Stimulated activated CD4-positive, alpha-beta T cell treated with anti-CD3 and anti-CD28 coated beads, Interleukin-2, amount 100 ng/mL, for 48 hours (primary cell): Measurements from ENCODE around the gene CSNK1A1.
"Not testable (repeated sequence)": the region's sequence is repeated elsewhere in the genome, so short reads cannot be mapped to it uniquely, and the experiment has no call there.

Experiments
- DNase-seq, 2 donors: peaks; one replicate each; pipeline ENCODE4 v3.0.0-alpha.2; 2020

CSNK1A1 gene

GRCh38 chr5:149488645-149489306 is 62.5 kb downstream of the CSNK1A1 start:
- no peak for DNase-seq

DNA sequence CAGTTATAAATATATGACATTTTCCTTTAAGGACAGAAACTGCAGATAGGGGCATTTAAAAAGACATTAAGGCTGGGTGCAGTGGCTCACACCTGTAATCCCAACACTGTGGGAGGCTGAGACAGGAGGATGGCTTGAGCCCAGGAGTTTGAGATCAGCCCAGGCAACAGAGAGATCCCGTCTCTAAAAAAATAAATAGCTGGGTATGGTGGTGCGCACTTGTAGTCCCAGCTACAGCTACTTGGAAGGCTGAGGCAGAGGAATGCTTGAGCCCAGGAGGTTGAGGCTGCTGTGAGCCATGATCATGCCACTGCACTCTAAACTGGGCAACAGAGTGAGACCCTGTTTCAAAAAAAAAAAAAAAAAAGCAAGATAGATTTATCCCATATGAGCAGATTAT is 63.6 kb downstream of the CSNK1A1 start:
- no peak for DNase-seq

DNA sequence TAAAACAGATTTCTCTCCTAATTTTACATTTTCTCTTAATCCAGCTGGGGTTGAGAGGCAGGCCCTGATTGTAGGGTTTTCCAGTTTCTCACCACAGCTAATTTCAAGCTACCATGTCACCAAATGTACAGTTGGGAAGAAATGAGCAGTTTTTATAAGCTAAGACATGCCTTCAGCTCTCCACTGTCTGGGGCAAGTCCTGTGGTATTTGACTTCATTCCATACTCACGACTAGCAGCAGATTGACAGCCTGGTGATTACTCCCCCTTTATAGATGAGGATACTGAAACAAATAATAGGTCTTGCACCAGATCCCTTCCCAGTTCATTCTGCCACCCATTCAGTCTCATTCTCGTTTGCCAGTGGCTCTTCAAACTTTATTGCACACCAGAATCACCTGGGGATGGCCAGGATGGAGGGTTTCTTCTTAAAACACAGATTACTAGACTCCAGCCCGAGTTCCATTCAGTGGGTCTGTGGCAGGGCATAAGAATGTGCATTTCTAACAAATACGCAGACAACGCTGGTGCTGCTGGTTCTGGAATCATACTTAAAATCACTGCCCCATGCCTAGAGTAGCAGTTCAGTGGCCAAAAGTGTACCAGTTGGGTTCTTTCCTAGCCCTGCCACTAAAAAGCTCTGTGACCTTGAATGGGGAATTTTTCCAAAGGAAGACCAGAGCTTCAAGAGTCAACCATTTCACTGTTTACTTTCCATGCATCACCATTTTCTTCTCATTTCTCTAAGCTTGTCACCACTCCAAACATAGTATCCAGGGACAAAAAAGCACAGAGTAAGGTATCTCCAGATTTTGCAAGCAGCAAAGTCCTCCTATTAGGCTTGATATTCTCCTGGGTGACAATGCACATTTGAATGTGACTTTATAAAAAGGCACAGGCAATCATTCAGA is 64.3 kb downstream of the CSNK1A1 start:
- no peak for DNase-seq

DNA sequence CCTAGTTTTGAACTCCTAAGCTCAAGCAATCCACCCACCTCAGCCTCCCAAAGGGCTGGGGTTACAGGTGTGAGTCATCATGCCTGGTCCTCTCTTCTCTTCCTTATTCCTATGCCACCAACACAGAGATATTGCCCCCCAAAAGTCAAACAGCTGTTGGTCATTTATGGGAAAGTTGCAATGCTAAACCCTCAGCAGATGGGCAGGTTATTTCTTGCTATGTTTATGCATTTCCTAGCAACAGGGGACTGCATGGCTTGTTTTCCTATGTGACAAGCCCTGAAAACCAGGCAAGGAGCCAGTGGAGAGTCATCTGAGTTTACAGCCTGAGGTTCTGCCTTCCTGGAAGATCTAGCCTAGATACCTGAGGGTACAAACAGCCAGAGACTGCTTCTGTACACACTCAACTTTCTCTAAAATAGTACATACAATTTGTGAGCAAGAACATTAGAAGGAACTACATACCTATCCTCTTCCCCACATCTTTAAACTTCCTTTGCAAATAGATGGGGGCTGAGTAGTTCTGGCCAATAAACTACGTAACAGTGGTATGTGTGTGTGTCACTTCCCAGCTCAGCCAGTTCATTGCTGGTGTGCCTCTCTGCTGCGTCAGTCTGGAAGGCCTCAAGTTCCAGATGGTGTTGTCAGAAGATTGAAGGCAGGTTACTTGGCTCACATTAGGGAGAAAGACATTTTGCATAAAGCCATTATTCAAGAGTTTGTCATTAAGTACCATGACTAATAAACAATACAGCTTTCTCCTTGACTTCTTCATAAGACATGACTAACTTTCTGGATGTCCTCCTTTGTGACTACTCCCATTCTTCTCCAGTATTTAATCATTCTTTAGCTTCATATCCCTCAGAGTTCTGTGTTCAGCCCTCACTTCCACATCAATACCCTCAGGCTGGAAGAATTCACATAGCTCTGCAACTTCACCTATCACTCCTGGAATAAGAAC is 65.3 kb downstream of the CSNK1A1 start:
- no peak for DNase-seq

GRCh38 chr5:149481485-149481884 is 69.8 kb downstream of the CSNK1A1 start:
- no peak for DNase-seq

- DNase-seq, result no peak
Observed at GRCh38 chr5:149478761-149479160, 72.5 kb downstream of the CSNK1A1 start.

GRCh38 chr5:149475777-149476176 is 75.5 kb downstream of the CSNK1A1 start:
- no peak for DNase-seq

GRCh38 chr5:149474198-149474597 is 77.0 kb downstream of the CSNK1A1 start:
- DNase-seq, result no peak

DNA sequence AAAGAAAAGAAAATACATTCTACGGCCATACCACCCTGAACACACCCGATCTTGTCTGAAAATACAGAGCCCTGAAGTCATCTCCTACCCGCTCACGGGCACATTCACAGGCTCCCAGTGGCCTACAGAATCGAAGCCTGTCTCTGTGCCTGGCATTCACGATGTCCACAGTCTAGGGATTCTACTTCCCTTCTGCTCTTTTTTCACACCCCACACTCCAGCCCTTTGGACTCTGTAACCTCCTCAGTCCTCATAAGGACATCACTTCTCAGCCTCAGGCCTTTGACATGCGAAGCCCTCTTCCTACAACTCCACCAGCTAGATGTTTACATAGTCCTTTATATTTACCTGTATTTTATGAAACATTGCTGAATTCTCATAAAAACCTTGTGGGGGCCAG is 77.8 kb downstream of the CSNK1A1 start:
- no peak for DNase-seq

DNA sequence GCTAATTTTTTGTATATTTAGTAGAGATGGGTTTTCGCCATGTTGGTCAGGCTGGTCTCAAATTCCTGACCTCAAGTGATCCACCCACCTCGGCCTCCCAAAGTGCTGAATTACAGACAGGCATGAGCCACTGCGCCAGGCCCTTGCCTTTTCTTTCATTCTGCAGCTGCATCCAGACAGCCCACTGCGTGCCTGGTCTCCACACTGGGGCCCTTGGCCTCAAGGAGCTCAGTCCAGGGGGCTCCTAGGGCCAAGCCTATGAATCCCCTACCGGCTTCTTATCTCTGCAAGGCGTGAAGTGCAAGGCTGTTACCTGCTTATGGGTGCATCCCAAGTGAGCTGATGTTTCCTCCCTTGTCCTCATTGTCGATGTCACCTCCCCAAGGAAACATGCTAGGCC is 78.8 kb downstream of the CSNK1A1 start:
- no peak for DNase-seq

- no peak for DNase-seq
Observed at GRCh38 chr5:149471406-149472183, 79.6 kb downstream of the CSNK1A1 start.

DNA sequence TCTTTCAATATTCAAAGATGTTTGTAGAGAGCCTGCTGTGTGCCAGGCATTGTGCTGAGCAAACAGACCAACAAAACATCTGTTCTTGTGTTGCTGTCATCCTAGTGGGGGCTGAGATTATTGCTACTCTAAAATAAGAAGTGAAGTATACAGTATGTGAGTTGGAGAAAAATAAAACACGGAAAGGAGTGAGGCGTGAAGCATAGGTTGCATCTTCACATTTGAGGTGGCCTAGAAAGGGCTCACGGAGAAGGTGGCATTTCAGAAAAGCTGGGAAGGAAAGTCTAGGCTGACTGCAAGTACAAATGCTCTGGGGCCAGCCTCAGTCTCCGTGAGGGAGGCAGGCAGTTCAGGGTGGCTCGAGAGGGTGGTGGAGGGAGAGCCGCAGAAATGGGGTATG is 80.3 kb downstream of the CSNK1A1 start:
- DNase-seq, result no peak

DNA sequence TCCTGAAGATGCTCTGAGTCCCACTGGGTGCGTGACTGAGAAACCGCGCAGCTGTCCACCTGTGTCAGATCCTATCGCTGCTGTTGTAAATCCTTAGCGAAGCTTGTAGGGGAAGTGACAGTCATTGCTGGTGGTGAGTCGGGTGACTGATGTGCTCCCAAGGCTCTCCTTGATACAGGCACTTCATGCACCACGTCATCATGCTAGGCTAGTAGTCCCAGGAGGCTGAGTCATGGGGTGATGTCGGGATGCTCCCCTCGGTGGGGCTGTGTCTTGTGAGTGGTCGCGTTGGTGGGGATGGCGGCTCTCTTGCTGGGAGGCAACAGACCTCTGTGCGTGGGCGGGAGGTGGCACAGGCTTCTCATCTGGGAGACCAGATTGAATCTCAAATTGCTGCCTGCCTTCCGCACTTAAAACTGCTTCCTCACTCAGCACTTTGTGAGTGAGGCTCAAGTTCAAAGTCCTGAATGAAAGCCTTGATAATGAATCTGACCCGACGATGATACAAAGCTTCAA is 84.7 kb downstream of the CSNK1A1 start:
- no peak for DNase-seq

- DNase-seq, result no peak
Observed at GRCh38 chr5:149464796-149465489, 86.3 kb downstream of the CSNK1A1 start.

DNA sequence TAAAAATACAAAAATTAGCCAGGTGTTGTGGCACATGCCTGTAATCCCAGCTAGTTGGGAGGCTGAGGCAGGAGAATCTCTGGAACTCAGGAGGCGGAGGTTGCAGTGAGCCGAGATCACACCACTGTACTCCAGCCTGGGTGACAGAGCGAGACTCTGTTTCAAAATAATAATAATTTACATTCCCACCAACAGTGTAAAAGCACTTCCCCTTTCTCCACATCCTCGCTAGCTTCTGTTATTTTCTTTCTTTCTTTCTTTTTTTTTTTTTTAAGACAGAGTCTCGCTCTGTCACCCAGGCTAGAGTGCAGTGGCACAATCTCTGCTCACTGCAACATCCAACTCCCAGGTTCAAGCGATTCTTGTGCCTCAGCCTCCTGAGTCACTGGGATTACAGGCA is 89.3 kb downstream of the CSNK1A1 start:
- DNase-seq, result not testable (repeated sequence)

GRCh38 chr5:149459891-149460290 is 91.3 kb downstream of the CSNK1A1 start:
- no peak for DNase-seq

DNA sequence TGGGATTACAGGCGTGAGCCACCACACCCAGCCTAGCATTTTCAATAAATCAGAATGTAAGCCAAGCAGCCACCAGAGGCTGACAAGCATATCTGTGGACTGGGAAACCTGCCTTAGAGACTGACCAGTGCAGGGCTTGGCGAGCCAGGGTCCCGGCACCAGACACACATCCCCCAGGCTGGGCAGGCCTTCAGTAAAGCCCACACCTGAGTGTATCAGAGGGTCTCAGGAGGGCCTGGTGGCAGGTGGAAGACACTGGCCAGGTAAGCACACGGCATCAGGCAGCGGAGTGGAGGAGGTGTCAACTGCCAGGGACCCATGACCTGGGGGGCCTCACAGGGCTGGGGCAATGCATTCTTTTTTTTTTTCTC is 93.9 kb downstream of the CSNK1A1 start:
- DNase-seq, result no peak

GRCh38 chr5:149456597-149457392 is 94.4 kb downstream of the CSNK1A1 start:
- no peak for DNase-seq

- DNase-seq, result no peak
Observed at GRCh38 chr5:149455889-149456409, 95.3 kb downstream of the CSNK1A1 start.
